ENCODE data around the gene DCUN1D2.
"Not testable (repeated sequence)": the region's sequence is repeated elsewhere in the genome, so short reads cannot be mapped to it uniquely, and the experiment has no call there.

The DCUN1D2 gene

DNA sequence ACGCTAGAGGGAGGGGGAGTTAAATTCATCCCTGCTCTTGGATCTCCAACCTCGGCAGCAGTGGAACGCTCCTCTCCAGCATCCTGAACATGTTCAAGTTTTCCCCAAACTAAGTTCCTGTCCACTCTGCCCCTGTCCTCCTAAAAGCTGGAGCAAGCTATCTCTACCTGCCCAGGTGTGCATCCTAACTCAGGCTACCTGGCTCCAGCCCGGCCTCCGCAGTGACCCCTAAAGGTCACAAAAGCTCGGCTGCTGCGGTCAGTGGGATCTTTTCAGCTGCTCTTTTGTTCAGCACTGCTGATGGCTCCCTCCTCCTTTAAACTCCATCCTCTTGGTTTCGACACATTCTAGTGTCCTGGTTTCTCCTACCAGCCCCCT, 1.4 kb downstream of the DCUN1D2 start:
- DNase-seq, result no peak

DNA sequence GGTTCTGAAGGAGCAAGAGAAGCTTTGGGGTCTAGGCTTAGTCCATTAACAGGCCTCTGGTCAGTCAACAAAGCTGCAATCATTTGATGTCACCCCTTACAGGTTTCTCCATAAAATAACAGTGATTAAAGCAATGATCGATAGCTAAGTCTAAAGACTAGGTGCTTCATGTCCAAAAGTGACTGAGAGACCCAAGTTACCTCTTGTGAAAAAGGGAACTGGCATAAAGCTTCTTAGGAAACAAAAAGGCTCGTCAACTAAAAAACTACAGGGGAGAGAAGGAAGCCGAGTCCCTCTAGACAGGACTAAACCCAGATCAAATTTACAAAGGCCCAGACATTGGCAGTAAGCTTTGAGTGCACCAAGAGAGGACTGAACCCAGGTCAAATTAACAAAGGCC, 2.2 kb downstream of the DCUN1D2 start:
- DNase-seq, result no peak

DNA sequence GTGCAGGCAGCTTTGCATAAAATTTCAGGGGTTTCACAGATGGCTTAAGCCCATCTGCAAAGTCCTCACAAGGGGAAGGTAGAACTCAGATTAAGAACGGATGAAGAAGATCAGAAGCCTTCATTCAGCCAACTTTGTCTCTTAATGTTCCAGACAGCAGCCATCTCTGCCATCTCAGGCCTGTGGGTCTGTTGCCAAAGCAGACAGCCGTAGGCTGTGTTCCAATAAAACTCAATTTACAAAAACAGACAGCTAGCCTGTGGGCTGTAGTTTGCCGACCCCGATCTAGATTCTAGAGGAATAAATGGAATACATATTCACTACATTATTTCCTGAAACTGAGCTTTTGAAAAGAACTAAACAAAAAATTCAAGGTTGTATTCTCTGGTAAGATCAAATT, 3.8 kb downstream of the DCUN1D2 start:
- no peak for DNase-seq

DNA sequence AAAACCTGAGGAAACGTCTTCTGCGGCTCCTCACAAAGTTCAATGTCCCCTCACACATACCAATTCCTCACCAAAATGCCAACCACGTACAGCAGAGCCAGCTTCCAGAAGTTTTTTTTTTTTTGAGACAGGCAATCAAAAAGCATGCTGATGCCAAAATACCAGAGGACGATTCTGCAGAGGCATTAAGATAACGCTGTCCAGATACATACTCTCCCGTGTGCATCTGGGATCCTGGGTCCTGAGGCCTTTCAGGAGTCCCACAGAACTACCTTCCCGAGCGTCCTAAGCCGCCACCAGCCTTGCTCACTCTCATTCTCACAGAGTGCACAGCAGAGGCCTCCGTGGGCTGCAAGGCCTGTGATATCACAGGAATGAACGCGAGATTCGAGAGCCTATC, 5.0 kb downstream of the DCUN1D2 start:
- no peak for DNase-seq

DNA sequence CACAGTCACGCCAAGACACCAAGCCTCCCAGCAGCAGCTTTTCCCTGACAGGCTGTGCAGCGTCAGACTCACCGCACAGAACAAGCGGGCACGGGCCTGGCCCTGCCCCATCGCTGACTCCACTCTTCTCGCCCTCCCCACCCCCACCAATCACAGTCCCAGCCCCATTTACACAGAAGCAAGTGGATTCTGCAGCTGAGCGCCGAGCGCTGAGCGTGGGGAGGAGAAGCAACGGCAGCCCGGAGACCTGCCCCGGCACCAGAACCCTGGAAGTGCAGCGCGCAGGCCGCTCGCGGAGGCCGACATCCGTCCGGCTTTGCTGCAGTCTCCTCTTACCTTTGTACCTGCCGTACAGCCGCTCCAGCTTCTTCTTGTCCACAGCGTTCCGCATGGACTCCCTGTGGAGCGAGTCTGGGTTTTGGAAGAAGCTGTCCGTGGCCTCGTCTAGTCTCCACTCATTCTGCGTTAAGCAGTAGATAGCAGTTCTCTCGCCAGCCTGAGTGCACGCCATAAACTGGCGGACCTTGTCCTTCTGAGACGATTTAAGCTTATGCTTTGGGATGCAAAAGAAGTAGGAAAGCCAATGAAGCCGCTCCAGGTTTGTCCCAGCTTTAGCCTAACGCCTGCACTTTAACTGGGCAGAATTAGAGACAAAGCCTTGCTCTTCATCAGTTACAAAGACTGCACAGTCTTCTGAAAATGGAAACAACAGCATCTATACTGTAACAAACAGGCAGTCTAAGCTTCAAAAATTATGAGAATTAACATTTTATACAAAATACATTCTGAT, 6.8 kb downstream of the DCUN1D2 start:
- DNase-seq, result no peak

DNA sequence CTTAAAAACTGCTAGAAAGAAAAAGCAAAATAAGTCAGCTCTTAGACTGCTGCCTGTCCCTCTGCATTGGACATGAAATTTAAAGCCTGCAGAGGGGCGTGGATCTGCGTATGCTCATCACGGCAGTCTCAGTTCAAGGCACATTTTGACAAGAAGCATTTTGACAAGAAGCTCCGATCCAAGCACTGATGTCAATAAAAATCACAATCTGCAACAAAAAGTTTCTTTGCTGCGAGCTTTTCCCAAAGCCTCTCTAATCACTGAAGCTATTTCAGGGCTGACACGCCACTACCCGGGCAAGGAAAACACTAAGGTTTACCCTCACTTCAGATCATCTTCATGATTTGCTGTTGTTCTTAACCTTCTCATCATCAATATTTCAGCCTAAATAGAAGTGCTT, 7.4 kb downstream of the DCUN1D2 start:
- no peak for DNase-seq

DNA sequence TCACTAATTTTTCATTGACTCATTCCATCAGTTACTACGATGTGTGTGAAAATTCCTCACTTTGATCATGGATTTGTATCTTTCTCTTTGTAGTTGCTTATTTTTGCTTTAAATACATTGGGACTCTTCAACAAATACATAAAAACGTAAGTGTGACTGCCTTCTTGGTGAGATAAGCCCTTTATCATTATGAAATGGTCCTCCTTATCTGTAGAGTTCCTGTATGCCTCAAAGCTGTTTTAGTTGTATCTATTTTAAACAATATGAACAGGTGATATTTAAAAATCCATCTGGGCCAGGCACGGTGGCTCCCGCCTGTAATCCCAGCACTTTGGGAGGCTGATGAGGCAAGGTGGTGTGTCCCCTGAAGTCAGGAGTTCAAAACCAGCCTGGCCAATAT, 11.3 kb downstream of the DCUN1D2 start:
- no peak for DNase-seq

DNA sequence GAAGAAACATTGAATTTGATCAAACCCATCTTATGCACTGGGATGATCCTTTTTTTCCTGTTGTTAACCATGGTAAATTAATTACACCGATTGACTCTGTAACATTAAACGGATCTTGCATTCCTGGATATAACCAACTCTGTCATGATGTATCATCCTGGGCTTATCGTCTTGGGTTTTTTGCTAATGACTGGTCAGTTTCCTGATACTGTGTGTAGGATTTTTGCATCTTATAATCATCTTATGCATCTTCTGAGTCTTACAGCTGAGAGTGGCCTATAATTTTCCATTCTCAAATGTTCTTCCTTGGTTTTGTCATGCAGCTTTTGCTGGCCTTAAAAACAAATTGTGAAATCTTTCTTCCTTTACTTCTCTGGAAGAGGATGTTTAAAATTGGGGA, 12.8 kb downstream of the DCUN1D2 start:
- no peak for DNase-seq

DNA sequence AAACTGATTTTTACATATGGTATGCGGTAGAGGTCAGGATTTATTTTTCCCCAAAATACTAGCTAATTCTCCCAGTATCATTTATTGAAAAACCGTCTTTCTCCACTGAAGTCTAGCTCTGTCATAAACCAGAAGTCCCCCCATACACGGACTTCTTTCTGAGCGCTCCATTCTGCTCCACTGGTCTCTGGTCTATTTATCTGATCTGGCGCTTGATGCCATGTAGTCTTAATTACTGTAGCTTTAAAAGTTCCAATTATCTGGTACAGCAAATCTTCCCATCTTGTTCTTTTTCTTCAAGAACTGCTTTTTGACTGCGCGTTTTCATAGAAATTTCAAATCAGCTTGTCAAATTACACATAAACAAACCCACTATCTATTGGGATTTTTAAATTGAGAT, 13.7 kb downstream of the DCUN1D2 start:
- no peak for DNase-seq

DNA sequence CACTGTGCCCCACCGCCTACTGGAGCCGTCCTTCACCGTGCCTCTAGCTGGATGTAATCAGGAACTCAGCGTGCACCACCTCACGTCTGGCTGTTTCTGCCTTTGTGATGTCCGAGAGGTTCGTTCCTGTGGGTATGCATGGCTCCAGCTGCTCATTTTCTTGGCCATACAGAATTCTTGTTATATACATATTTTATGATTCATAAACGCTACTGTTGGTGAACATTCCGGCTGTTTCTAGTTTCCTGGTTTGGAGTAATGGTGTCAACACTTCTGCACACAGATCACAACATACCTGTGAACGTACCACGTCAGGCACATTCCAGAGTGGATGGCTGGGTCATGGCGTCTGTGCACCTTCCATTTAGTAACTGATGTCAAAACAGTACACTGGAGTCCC, 14.6 kb downstream of the DCUN1D2 start:
- DNase-seq, result no peak

DNA sequence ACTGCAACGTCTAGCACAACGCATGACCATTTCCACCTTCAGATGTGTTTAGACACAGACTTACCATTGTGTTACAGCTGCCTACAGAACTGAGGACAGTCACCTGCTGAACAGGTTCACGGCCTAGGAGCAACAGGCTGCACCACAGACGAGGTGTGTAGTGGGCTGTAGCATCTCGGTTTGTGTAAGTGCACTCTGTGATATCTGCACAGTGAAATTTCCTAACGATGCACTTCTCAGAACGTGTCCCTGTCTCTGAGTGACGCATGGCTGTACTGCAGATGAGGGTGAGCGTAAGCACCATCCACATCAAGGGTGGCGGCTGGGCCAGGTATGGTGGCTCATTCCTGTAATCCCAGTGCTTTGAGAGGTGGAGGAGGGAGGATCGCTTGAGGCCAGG, 15.2 kb downstream of the DCUN1D2 start:
- no peak for DNase-seq

DNA sequence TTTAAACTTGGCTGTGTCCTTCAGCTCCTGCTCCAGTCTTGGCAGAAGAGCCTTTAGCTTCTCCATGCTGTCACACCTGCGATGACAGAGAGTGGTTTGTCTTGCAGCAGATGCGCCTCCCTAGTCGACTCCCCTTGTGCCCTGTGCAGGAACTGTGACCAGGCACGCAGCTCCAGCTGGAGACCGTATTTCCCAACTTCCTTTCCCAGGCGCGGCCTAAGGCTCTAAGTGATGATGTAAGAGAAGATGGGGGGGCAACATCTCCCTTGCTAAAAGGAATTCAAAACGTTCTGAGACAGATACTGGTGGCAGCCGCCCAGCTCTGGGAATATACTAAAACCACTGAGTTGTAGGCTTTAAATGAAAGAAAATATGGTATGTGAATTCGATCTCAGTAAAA, 16.3 kb downstream of the DCUN1D2 start:
- DNase-seq, result no peak

DNA sequence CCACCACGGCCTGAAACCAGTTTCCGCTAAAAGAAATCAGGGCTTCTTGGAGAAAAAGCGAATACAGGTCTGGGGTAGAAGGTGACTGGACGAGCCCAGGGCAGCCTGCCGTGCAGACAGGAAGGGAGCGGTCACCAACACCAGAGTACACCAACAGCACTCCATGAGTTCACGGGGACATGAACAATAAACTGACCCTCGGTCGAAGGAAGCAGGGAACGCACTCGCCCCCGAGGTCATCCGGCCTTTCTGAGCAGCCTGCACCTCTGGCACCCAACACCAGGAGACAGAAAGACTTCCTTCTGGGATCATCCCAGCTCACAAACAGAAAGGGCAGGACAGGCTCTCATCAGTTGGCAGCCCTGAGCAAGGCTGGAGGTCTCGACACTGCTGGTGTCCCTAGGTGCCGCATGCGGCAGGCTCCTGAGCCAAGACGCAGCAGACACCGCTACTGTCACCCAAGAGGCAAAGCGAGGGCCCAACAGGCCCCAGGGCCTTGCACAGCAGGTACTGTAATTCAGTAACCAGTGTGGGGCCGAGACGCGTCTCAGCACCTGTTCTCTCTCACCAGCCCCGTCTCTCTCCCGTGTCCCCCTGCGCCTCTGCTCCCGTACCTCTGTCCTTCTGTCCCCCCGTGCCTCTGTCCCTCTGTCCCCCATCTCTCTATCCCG, 18.0 kb downstream of the DCUN1D2 start:
- no peak for DNase-seq

DNA sequence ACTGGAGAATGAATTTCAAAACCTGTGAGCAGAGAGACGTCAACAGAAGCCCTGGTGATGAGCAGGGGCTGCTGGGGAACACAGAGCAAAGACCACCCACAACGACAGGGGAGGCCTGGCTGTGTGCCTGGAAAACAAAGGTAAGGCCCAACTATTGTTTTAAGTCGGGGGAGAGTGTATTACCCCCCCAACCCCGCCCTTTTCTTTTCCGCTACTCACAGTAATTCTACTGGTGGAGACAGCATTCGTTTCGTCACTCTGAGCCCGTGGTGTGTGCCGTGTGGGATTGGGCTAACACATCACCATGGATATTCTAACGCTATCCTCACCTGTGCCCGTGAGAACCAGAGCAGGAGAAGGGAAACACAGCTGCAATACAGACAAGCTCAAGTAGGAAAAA, 18.7 kb downstream of the DCUN1D2 start:
- no peak for DNase-seq

DNA sequence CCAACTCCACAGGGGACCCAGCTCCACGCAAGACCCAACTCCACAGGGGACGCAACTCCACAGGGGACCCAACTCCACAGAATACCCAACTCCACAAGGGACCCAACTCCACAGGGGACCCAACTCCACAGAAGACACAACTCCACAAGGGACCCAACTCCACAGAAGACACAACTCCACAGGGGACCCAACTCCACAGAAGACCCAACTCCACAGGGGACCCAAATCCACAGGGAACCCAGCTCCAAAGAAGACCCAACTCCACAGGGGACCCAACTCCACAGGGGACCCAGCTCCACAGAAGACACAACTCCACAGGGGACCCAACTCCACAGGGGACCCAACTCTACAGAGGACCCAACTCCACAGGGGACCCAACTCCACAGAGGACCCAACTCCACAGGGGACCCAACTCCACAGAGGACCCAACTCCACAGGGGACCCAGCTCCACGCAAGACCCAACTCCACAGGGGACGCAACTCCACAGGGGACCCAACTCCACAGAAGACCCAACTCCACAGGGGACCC, 19.8 kb downstream of the DCUN1D2 start:
- DNase-seq, result not testable (repeated sequence)

DNA sequence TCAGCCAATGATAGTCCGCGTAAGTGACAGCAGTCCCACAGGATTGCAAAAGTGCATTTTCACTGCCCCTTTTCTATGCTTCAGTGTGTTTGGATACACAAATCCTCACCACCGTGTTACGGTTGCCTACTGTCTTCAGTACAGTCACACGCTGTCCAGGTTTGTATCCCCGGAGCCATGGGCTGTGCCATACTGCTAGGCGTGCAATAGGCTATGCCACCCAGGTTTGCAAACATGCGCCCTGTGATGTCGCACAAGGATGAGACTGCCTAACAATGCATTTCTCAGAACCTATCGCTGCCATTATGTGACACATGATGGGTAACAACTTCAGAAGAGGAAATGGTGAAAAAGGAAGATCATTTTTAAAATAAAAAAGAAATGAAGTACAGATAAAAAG, 20.4 kb downstream of the DCUN1D2 start:
- DNase-seq, result no peak

DNA sequence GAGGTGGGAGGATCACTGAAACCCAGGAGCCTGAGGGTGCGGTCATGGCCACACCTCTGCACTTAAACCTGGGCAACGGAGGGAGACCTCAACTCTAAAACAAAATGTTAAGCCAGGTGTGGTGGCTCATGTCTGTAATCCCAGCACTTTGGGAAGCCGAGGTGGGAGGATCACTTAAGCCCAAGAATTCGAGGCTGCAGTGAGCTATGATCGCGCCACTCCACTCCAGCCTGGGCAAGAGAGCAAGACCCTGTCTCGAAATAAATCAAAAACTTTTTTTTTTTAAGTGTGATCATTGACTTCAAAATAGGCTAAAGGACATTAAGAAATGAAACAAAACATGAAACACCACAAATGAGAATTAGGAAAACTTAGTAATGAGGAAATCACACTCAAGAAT, 20.9 kb downstream of the DCUN1D2 start:
- DNase-seq, result no peak

DNA sequence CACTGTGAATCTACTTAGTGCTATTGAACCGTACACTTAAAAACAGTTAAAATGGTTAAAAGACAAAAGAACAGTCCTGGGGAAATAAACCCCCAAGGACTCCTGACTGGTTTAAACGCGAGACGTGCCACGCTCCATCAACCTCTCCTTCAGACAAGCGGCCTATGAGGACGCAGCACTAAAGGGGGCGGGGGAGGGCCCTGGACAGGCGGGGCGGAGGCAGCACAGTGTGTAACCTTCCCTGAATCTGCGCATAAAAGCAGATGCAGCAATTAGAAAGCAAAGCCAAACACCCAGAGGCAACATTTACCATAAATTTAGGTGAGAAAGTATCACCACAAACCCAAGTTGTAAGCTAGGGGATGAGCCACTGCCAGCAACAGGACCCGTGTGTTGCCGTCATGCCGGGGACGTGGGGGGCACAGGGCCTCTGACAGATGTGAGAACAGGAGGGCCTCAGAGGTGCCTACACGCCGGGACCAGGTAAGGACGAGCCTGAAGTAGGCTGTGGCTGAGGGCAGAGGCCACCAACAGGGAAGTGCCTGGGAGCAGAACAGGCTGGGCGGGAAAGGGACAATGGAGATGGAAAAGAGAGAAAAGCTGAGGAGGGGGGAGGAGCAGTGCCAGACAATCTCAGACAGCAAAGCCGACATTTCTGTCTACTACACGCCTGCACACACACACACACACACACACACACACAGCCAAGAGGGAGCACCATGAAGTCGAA, 21.9 kb downstream of the DCUN1D2 start:
- DNase-seq, result no peak

DNA sequence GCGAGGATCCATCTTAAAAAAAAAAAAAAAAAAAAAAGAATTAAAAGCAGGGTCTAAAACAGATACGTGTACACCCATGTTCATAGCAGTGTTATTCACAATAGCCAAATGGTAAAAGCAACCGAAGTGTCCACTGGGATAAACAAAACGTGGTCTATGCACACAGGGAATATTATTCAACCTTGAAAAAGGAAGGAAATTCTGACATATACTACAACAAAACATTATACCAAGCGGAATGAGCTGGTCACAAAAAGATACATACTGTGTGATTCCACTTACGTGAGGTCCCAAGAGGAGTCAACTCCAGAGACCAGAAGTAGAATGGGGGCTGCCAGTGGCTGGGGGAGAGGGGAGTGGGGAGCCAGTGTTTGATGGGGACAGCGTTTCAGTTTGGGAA, 22.5 kb downstream of the DCUN1D2 start:
- DNase-seq, result no peak

DNA sequence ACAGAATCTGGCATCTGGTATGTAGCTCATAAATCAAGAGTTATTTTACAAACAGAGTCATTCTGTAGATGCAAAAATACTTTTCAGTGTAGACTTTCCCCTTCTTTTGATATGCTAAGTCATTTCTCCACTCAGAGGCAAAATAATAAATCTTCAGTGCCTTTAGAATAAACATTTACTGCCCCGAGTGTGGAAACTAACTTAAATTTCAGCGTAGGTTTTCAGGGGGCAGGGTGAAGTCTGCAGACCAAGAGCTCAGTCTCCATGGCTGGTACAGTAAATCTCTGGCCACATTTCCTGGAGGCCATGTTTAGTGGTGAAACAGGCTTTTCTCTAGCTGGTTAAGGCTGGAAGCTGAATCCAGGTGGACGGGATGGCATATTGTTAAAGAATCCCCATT, 24.1 kb downstream of the DCUN1D2 start:
- DNase-seq, result no peak

DNA sequence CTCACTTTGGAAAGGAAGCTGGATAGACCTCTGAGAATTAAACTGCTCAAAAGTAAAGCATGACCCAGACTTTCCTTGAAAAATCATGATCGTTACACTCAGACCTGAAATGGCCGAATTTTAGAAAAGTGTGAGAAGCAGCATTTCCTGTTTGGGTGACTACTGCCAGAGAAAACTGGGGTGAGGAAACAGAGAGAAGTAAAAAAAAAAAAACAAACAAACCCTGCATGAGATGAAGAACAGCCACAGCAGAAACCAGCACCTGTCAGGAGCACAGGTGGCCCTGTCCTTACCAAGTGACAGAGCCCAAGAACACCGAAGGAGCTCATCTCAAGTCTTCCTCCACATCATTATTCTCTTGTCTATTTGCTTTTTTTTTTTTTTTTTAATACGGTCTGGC, 25.2 kb downstream of the DCUN1D2 start:
- no peak for DNase-seq

DNA sequence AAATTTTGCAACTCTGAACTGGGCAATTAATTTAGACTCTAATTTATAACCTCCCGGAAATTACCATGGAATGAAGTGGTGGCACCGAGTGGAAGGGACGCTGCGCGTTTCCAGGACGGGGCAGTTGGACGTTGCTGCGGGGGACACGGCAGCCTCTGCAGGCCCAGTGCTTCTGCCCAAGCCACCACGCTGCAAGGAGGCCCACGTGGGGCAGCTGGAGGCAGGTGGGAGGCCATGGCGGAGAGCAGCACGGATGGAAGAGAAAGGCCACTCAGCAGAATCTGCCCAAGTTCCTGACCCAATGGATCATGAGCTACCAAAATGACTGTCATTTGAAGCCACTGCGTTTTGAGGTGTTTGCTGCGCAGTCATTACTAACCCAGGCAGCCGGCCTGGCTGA, 26.0 kb downstream of the DCUN1D2 start:
- no peak for DNase-seq

DNA sequence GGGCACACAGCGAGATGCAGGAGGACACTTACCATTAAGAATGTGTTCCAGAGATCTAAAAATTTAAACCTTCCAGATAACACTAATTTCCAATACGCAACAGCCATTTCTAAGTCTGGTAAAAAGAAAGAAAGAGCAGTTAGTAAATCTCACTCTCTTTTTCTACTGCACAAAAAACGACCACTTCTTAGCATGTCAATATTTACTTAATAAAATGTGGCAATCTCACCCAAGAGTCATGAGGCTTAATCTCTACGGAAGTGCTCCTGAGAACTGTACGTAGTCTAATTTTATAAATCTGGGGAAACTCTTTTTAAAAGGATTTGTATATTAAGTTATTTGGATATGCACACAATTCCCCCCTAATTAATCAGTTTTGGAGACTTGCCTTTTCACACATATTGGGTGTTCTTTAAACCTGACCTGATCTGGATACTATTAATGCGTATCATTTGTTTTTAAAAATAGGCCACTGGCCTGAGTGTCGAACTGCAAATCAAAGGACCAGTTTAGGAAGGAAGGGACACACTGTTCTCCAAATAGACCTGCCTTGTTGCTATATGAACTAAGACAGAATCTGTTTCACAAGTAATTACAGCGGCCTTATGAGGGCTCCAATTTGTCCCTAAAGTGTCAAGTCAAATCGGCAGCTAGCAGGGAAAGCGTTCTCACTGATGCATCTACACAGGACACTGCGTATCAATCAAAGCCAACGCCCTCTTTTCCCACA, 29.3 kb downstream of the DCUN1D2 start:
- DNase-seq, result no peak

Data from activated CD4-positive, alpha-beta T cell treated with anti-CD3 and anti-CD28 coated beads, Interleukin-2, amount 50 U/mL, for 1 hour (primary cell).